ENCODE measurements around the gene ELOVL6.
"Not testable (repeated sequence)": the region's sequence is repeated elsewhere in the genome, so short reads cannot be mapped to it uniquely, and the experiment has no call there.

The ELOVL6 gene

DNA sequence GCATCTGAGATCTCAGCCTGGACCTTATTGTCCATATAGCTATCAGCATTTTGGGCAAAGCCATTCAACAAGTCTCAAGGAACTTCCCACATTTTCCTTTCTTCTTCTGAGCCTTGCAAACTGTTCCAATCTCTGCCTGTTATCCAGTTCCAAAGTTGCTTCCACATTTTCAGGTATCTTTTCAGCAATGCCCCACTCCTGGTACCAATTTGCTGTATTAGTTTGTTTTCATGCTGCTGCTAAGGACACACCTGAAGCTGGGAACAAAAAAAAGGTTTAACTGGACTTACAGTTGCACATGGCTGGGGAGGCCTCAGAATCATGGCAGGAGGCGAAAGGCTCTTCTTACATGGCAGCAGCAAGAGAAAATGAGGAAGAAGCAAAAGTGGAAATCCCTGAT, 20.5 kb upstream of the ELOVL6 start:
- not testable (repeated sequence) for H3K4me1 ChIP-seq (ENCODE audit: control insufficient read depth, insufficient read depth, low read length); H3K36me3 ChIP-seq (ENCODE audit: control insufficient read depth, insufficient read depth, low read length); H3K9me3 ChIP-seq (ENCODE audit: control insufficient read depth, insufficient read depth, low read length); H3K4me3 ChIP-seq (ENCODE audit: low read length); H3K27me3 ChIP-seq (ENCODE audit: control insufficient read depth, insufficient read depth, low read length); H3K27ac ChIP-seq (ENCODE audit: low read length); DNase-seq (ENCODE audit: low read depth, low spot score)
- WGBS (ENCODE audit: insufficient coverage, insufficient read length) = no CpG with 5 or more reads among the region's 1 CpG

DNA sequence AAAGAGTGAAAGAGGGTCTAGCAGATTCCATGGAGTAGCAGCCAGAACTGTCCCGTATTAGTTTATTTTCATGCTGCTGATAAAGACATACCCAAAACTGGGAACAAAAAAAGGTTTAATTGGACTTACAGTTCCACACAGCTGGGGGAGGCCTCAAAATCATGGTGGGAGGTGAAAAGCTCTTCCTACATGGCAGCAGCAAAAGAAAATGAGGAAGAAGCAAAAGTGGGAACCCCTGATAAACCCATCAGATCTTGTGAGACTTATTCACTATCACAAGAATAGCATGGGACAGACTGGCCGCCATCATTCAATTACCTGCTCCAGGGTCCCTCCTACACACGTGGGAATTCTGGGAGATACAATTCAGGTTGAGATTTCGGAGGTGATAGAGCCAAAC, 18.8 kb upstream of the ELOVL6 start:
- H3K27ac ChIP-seq (ENCODE audit: low read length); H3K27me3 ChIP-seq (ENCODE audit: control insufficient read depth, insufficient read depth, low read length); H3K4me3 ChIP-seq (ENCODE audit: low read length); H3K9me3 ChIP-seq (ENCODE audit: control insufficient read depth, insufficient read depth, low read length); H3K4me1 ChIP-seq (ENCODE audit: control insufficient read depth, insufficient read depth, low read length); DNase-seq (ENCODE audit: low read depth, low spot score); H3K36me3 ChIP-seq (ENCODE audit: control insufficient read depth, insufficient read depth, low read length): not testable (repeated sequence)
- WGBS (ENCODE audit: insufficient coverage, insufficient read length) = no CpG with 5 or more reads among the region's 4 CpGs

DNA sequence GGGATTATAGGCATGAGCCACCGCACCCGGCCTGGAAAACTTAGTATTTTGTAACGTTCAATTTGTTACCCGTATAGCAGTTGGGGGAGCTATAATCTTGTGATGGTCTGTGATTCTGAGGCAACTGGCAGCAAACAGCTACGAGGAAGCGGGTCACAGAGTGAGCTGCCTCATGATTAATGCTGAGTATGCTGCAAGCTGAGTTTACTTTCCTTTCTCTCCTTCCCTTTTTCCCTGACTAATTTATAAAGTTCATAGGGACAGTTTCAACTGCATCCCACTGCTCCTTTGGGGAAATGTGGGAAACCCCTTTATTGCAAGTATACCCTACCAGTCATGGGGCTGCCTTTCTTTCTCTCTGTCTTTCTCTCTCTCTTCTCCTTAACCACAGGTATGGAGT, 17.7 kb upstream of the ELOVL6 start:
- H3K27ac ChIP-seq (ENCODE audit: low read length) = no peak overlapping the region
- no peaks in the 10 kb centered on the region for H3K4me1 ChIP-seq (ENCODE audit: control insufficient read depth, insufficient read depth, low read length)
- no peaks in the 10 kb centered on the region for H3K36me3 ChIP-seq (ENCODE audit: control insufficient read depth, insufficient read depth, low read length)
- H3K9me3 ChIP-seq (ENCODE audit: control insufficient read depth, insufficient read depth, low read length) = no peaks in the 10 kb centered on the region
- no peak for DNase-seq (ENCODE audit: low read depth, low spot score)
- no peak overlapping the region for H3K4me3 ChIP-seq (ENCODE audit: low read length)
- no CpG with 5 or more reads among the region's 6 CpGs for WGBS (ENCODE audit: insufficient coverage, insufficient read length)
- H3K27me3 ChIP-seq (ENCODE audit: control insufficient read depth, insufficient read depth, low read length) = no peaks in the 10 kb centered on the region

DNA sequence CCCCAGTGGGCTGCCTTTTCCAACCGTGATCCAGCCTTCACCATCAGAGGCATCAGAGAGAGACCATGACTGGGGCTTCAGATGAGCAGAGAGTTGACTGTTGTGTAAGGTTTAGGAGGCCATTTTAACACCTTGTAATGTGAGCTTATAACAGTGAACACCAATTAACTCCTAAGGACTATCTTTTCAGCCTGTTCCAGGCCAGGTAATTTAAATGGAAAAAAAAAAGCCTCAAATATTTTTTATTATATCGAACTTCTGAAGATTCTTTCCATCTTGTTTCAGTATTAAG, 13.3 kb upstream of the ELOVL6 start:
- H3K4me3 ChIP-seq (ENCODE audit: low read length) = no peak overlapping the region
- H3K36me3 ChIP-seq (ENCODE audit: control insufficient read depth, insufficient read depth, low read length) = no peaks in the 10 kb centered on the region
- H3K4me1 ChIP-seq (ENCODE audit: control insufficient read depth, insufficient read depth, low read length) = no peaks in the 10 kb centered on the region
- no CpG with 5 or more reads among the region's 2 CpGs for WGBS (ENCODE audit: insufficient coverage, insufficient read length)
- DNase-seq (ENCODE audit: low read depth, low spot score) = no peak
- H3K9me3 ChIP-seq (ENCODE audit: control insufficient read depth, insufficient read depth, low read length) = no peaks in the 10 kb centered on the region
- no peaks in the 10 kb centered on the region for H3K27me3 ChIP-seq (ENCODE audit: control insufficient read depth, insufficient read depth, low read length)
- H3K27ac ChIP-seq (ENCODE audit: low read length) = no peak overlapping the region

DNA sequence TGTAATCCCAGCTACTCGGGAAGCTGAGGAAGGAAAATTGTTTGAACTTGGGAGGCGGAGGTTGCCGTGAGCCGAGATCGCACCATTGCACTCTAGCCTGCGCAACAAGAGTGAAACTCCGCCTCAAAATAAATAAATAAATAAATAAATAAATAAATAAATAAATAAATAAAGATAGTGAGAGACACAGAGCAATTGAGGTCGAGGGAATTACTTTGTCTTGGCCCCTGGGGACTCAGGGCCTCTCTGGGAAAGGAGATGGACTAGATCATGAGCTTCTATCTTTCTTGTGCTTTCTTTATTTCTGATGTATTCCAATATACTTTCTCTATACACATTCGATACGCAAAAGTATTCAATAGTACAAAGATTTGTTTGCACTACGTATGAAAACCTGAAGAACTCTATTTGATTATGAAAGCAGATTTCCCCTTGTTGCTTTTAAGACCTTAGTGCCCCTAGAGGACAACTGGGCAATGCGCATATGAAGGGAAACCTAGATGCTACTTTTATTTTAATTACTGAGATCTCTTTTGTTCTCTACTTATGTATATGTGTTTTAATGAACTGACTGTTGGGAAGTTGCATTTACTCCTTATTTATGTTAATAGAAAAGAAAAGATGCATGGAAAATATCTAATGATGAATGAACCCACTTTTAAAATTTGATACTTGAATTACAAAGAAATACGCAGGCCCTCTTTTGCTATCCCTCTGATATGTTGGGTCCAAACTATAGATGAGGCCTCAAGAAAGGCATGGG, 12.8 kb upstream of the ELOVL6 start:
- Histone ChIP-seq H3K4me1 (ENCODE audit: control insufficient read depth, insufficient read depth, low read length) (no peaks in the 10 kb centered on the region), H3K4me3 (ENCODE audit: low read length) (no peak overlapping the region), H3K9me3 (ENCODE audit: control insufficient read depth, insufficient read depth, low read length) (no peaks in the 10 kb centered on the region), H3K27me3 (ENCODE audit: control insufficient read depth, insufficient read depth, low read length) (no peaks in the 10 kb centered on the region), H3K36me3 (ENCODE audit: control insufficient read depth, insufficient read depth, low read length) (no peaks in the 10 kb centered on the region), H3K27ac (ENCODE audit: low read length) (no peak overlapping the region)
- DNase-seq (ENCODE audit: low read depth, low spot score) = no peak
- WGBS (ENCODE audit: insufficient coverage, insufficient read length) = no CpG with 5 or more reads among the region's 13 CpGs

DNA sequence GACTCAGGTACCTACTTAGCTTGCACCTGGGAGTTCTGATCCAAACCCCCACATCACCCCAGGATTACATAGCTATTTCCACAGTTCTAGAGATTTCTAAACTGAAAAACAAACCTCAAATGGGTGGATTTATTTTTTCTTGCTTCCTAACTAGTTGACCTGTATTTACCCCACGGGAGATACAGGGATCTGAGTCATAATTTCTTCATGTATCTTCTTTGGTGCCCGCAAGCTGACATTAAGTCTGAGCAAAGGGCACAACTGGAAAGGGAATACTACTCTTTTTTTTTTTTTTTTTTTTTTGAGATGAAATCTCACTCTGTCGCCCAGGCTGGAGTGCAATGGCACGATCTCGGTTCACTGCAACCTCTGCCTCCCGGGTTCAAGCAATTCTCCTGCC, 10.0 kb upstream of the ELOVL6 start:
- WGBS (ENCODE audit: insufficient coverage, insufficient read length) = no CpG with 5 or more reads among the region's 6 CpGs
- Histone ChIP-seq H3K27me3 (ENCODE audit: control insufficient read depth, insufficient read depth, low read length) (no peaks in the 10 kb centered on the region), H3K4me1 (ENCODE audit: control insufficient read depth, insufficient read depth, low read length) (no peaks in the 10 kb centered on the region), H3K27ac (ENCODE audit: low read length) (no peak overlapping the region), H3K4me3 (ENCODE audit: low read length) (no peak overlapping the region), H3K9me3 (ENCODE audit: control insufficient read depth, insufficient read depth, low read length) (no peaks in the 10 kb centered on the region), H3K36me3 (ENCODE audit: control insufficient read depth, insufficient read depth, low read length) (no peaks in the 10 kb centered on the region)
- no peak for DNase-seq (ENCODE audit: low read depth, low spot score)

DNA sequence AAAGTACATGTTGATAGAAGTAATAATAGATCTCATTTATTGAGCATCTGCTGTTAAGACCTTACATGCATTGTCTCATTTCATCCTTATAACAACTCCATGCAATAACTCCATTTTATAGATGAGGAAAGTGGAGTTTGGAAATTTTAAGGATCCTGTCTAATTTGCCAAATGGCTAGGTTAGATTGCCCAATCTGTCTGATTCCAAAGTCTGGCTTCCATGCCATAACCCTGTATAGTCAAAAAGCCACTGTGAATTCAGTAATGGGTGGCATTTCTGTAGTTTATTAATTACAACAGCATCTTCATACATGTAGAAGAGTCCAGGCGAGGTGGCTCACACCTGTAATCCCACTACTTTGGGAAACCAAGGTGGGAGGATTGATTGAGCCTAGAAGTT, 8.8 kb upstream of the ELOVL6 start:
- Histone ChIP-seq H3K27me3 (ENCODE audit: control insufficient read depth, insufficient read depth, low read length) (no peaks in the 10 kb centered on the region), H3K4me3 (ENCODE audit: low read length) (no peak overlapping the region), H3K36me3 (ENCODE audit: control insufficient read depth, insufficient read depth, low read length) (no peaks in the 10 kb centered on the region), H3K27ac (ENCODE audit: low read length) (no peak overlapping the region), H3K9me3 (ENCODE audit: control insufficient read depth, insufficient read depth, low read length) (no peaks in the 10 kb centered on the region), H3K4me1 (ENCODE audit: control insufficient read depth, insufficient read depth, low read length) (no peaks in the 10 kb centered on the region; the same call in 1 of the 2 replicates)
- no CpG with 5 or more reads among the region's 1 CpG for WGBS (ENCODE audit: insufficient coverage, insufficient read length)
- no peak for DNase-seq (ENCODE audit: low read depth, low spot score)

DNA sequence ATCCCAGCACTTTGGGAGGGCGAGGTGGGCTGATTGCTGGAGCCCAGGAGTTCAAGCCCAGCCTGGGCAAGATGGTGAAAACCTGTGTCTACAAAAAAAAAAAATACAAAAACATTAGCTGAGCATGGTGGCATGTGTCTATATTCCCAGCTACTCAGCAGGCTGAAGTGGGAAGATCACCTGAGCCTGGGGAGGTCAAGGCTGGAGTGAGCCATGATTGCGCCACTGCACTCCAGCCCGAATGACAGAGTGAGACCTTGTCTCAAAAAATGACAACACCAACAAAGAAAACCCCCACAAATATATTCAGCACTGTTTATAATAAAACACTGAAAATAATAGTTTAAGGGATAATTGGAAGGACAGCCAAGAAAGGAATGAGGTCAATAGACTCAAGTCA, 3.6 kb upstream of the ELOVL6 start:
- no peak overlapping the region for H3K27ac ChIP-seq (ENCODE audit: low read length)
- H3K9me3 ChIP-seq (ENCODE audit: control insufficient read depth, insufficient read depth, low read length) = no peaks in the 10 kb centered on the region
- no peaks in the 10 kb centered on the region for H3K36me3 ChIP-seq (ENCODE audit: control insufficient read depth, insufficient read depth, low read length)
- no peaks in the 10 kb centered on the region for H3K27me3 ChIP-seq (ENCODE audit: control insufficient read depth, insufficient read depth, low read length)
- no peak overlapping the region for H3K4me3 ChIP-seq (ENCODE audit: low read length)
- WGBS (ENCODE audit: insufficient coverage, insufficient read length) = no CpG with 5 or more reads among the region's 3 CpGs
- no peaks in the 10 kb centered on the region; the same call in 1 of the 2 replicates for H3K4me1 ChIP-seq (ENCODE audit: control insufficient read depth, insufficient read depth, low read length)
- no peak for DNase-seq (ENCODE audit: low read depth, low spot score)

DNA sequence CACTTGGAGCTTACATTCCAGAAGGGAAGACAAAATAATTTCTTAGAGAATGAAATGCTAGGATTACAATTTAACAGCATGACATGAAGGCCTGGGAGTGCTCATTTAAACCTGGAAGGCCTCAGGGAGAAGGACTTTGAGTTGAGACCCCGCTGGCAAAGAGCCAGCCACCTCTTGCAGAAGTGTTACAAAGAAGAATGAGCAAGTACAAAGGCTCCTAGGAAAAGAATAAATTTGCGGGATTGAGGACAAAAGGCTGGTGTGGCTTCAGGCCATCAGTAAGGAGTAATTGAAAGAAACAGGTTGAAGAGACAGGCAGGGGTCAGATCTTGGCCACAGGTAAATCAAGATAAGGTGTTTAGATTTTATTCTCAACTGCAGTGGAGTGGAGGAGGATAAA, 3.1 kb upstream of the ELOVL6 start:
- no peak for DNase-seq (ENCODE audit: low read depth, low spot score)
- no peak overlapping the region for H3K27ac ChIP-seq (ENCODE audit: low read length)
- no CpG with 5 or more reads among the region's 2 CpGs for WGBS (ENCODE audit: insufficient coverage, insufficient read length)

DNA sequence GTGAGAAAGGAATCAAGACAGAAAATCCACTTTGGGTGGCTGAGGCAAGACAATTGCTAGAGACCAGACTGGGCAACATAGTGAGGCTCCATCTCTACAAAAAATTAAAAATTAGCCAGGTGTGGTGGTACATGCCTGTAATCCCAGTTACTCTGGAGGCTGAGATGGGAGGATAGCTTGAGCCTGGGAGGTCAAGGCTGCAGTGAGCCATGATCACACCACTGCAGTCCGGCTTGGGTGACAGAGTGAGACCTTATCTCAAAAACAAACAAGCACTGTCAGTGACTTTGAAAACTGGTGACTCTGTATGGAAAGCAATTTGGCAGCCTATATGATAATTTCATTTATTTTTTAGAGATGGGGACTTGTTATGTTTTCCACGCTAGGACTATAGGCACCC, 2.3 kb upstream of the ELOVL6 start:
- no peak for DNase-seq (ENCODE audit: low read depth, low spot score)
- H3K9me3 ChIP-seq (ENCODE audit: control insufficient read depth, insufficient read depth, low read length) = no peaks in the 10 kb centered on the region
- no CpG with 5 or more reads among the region's 2 CpGs for WGBS (ENCODE audit: insufficient coverage, insufficient read length)
- H3K4me1 ChIP-seq (ENCODE audit: control insufficient read depth, insufficient read depth, low read length) = no peaks in the 10 kb centered on the region; the same call in none of the 2 replicates
- no peaks in the 10 kb centered on the region for H3K36me3 ChIP-seq (ENCODE audit: control insufficient read depth, insufficient read depth, low read length)
- H3K4me3 ChIP-seq (ENCODE audit: low read length) = no peak overlapping the region
- H3K27ac ChIP-seq (ENCODE audit: low read length) = no peak overlapping the region
- H3K27me3 ChIP-seq (ENCODE audit: control insufficient read depth, insufficient read depth, low read length) = no peaks in the 10 kb centered on the region

More for the DNA sequence above, 3.1 kb upstream of the ELOVL6 start:
- H3K9me3 ChIP-seq (ENCODE audit: control insufficient read depth, insufficient read depth, low read length) = no peaks in the 10 kb centered on the region
- H3K27me3 ChIP-seq (ENCODE audit: control insufficient read depth, insufficient read depth, low read length) = no peaks in the 10 kb centered on the region
- H3K4me3 ChIP-seq (ENCODE audit: low read length) = no peak overlapping the region
- H3K4me1 ChIP-seq (ENCODE audit: control insufficient read depth, insufficient read depth, low read length) = no peaks in the 10 kb centered on the region; the same call in 1 of the 2 replicates
- H3K36me3 ChIP-seq (ENCODE audit: control insufficient read depth, insufficient read depth, low read length) = no peaks in the 10 kb centered on the region

DNA sequence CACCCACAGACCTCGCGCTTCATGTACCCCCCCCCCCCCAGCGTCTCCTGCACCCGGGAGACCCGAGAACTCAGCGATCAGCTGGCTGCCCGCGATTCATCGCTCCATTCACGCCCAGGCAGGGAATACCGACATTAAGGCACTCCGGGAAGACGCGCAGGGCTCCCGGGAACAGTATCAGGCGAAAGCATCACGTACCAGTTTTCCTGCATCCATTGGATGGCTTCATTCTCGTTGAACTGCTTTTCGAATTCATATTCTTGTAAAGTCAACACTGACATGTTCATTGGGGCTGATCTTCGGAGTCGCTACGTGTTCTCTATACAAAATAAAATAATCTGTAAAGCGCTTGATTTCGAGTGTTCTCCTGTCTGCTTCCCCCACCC, 373 bp downstream of the ELOVL6 start:
- Histone ChIP-seq H3K27ac (ENCODE audit: low read length) (no peak overlapping the region), H3K4me1 (ENCODE audit: control insufficient read depth, insufficient read depth, low read length) (peaks cover 1% of the 10 kb centered on the region), H3K9me3 (ENCODE audit: control insufficient read depth, insufficient read depth, low read length) (no peaks in the 10 kb centered on the region), H3K27me3 (ENCODE audit: control insufficient read depth, insufficient read depth, low read length) (no peaks in the 10 kb centered on the region), H3K4me3 (ENCODE audit: low read length) (peak overlapping the region; percentile 97), H3K36me3 (ENCODE audit: control insufficient read depth, insufficient read depth, low read length) (no peaks in the 10 kb centered on the region)
- WGBS (ENCODE audit: insufficient coverage, insufficient read length) = no CpG with 5 or more reads among the region's 24 CpGs
- no peak for DNase-seq (ENCODE audit: low read depth, low spot score)

Measured in iPS DF 6.9 (cell line).